Prostate gland (tissue), 2 donors: ENCODE results near the gene STARD4.

ENCODE experiments used
- POLR2A ChIP-seq: fragments of 450-650 bp; IDR thresholded peaks from one replicate; pipeline ENCODE4 v1.6.1; 2016; ENCODE audit warnings: antibody characterized with exemption, mild to moderate bottlenecking
- TF ChIP-seq, protein P1 (sequence below), 4 experiments: fragments of 200-600 bp in 2 of 4; fragments of 450-650 bp in 2 of 4; sonication (generic) in 2 of 4; IDR thresholded peaks; 1 replicate in 3 of 4; 2 replicates in 1 of 4; pipeline ENCODE4 v1.5.1; 2016 to 2019; ENCODE audit warnings: antibody characterized with exemption in 4 of 4, mild to moderate bottlenecking in 2 of 4, moderate library complexity in 2 of 4

GRCh38 chr5:111556501-111556900, 44.2 kb upstream of the STARD4 start:
- TF ChIP-seq POLR2A: no peak
- TF ChIP-seq, protein P1, sequence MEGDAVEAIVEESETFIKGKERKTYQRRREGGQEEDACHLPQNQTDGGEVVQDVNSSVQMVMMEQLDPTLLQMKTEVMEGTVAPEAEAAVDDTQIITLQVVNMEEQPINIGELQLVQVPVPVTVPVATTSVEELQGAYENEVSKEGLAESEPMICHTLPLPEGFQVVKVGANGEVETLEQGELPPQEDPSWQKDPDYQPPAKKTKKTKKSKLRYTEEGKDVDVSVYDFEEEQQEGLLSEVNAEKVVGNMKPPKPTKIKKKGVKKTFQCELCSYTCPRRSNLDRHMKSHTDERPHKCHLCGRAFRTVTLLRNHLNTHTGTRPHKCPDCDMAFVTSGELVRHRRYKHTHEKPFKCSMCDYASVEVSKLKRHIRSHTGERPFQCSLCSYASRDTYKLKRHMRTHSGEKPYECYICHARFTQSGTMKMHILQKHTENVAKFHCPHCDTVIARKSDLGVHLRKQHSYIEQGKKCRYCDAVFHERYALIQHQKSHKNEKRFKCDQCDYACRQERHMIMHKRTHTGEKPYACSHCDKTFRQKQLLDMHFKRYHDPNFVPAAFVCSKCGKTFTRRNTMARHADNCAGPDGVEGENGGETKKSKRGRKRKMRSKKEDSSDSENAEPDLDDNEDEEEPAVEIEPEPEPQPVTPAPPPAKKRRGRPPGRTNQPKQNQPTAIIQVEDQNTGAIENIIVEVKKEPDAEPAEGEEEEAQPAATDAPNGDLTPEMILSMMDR (IDR thresholded peaks at IDR 0.05): no peak
